GM12878 (cell line): ENCODE measurements around the gene TCERG1L. TPM values are rescaled to one million over a fixed set of nuclear protein-coding genes. Genes with fewer than 3 reads are reported as not detected.

ENCODE experiments used
- ATAC-seq: fragments of 200-7000 bp; cut with Tn5 transposase; 3 replicates; pipeline ENCODE4 v1.9.1; 2020; ENCODE audit warnings: mild to moderate bottlenecking, moderate library complexity
- BruUV-seq: library from RNA; stranded (reverse); fragments of 400-500 nt; replicated peaks from 2 replicates; lab custom pipeline; 2021; lab: Mats Ljungman, UMichigan
- CTCF ChIA-PET: fragments of 300-600 bp; sonication (Branson Sonifier 250); formaldehyde crosslinking; extraction: SDS; loops from one replicate; lab custom pipeline; 2021; ENCODE audit warnings: inconsistent platforms; lab: Yijun Ruan, JAX
- POLR2A ChIA-PET: fragments of 350-600 bp; formaldehyde crosslinking; extraction: SDS; loops from one replicate; lab custom pipeline; 2021; ENCODE audit warnings: inconsistent platforms; lab: Charles Lee
- RAD21 ChIA-PET: fragments of 300-600 bp; sonication (Branson Sonifier 250); formaldehyde crosslinking; loops from one replicate; lab custom pipeline; 2023; ENCODE audit warnings: antibody characterized with exemption; ENCODE audit not compliant: unreplicated experiment; lab: Charles Lee
- SMC1A ChIA-PET: fragments of 300-600 bp; sonication (Branson Sonifier 250); formaldehyde crosslinking; loops from one replicate; lab custom pipeline; 2023; ENCODE audit not compliant: unreplicated experiment, uncharacterized antibody; lab: Charles Lee
- DNase-seq: peaks from one replicate; pipeline ENCODE4 v3.0.0-alpha.2; 2011; ENCODE audit warnings: low read depth, low spot score
- FAIRE-seq: peaks from 3 replicates; lab custom pipeline; 2011; peaks lifted over from hg19 to GRCh38; lab: Jason Lieb, UNC
- H2AFZ ChIP-seq: 2 replicates; pipeline ENCODE4 v1.6.0; 2011; ENCODE audit warnings: low read depth, low read length, control low read depth; ENCODE audit not compliant: control insufficient read depth
- H3K27ac ChIP-seq: 2 replicates; pipeline ENCODE4 v1.5.1; 2011; ENCODE audit warnings: control low read depth; ENCODE audit not compliant: control insufficient read depth, insufficient read depth
- H3K27me3 ChIP-seq, 2 experiments: replicated peaks in 1 of 2; 2 replicates each; pipeline versions ENCODE4 v1.6.0 to v1.6.1; 2011; ENCODE audit warnings: low read length in 1 of 2; ENCODE audit not compliant: control insufficient read depth in 2 of 2, insufficient read depth in 2 of 2
- H3K36me3 ChIP-seq, 2 experiments: 2 replicates each; pipeline ENCODE4 v1.5.1; 2011; ENCODE audit warnings: low read length in 1 of 2; ENCODE audit not compliant: control insufficient read depth in 2 of 2, insufficient read depth in 2 of 2
- H3K4me1 ChIP-seq: 2 replicates; pipeline ENCODE4 v1.6.1; 2011; ENCODE audit warnings: mild to moderate bottlenecking, low read length, moderate library complexity, mixed read lengths; ENCODE audit not compliant: control insufficient read depth, insufficient read depth
- H3K4me2 ChIP-seq: 2 replicates; pipeline ENCODE4 v1.6.0; 2011; ENCODE audit warnings: control low read depth; ENCODE audit not compliant: control insufficient read depth, insufficient read depth
- H3K4me3 ChIP-seq: fragments of 200-600 bp; sonication (generic); 2 replicates; pipeline ENCODE4 v1.5.1; 2016
- H3K79me2 ChIP-seq: 2 replicates; pipeline ENCODE4 v1.6.0; 2011; ENCODE audit warnings: low read length; ENCODE audit not compliant: control insufficient read depth, insufficient read depth
- H3K9ac ChIP-seq: 2 replicates; pipeline ENCODE4 v1.8.0; 2011; ENCODE audit warnings: low read length, control low read depth, mixed read lengths; ENCODE audit not compliant: control insufficient read depth, insufficient read depth
- H3K9me3 ChIP-seq: replicated peaks from 3 replicates; pipeline ENCODE4 v1.5.1; 2011; ENCODE audit warnings: mild to moderate bottlenecking, low read length; ENCODE audit not compliant: control insufficient read depth, insufficient read depth
- H4K20me1 ChIP-seq: 2 replicates; pipeline ENCODE4 v1.6.0; 2011; ENCODE audit not compliant: control insufficient read depth, insufficient read depth
- BCL11A ChIP-seq: IDR thresholded peaks from 2 replicates; pipeline ENCODE4 v1.6.1; 2011; ENCODE audit warnings: low read depth, low read length
- CEBPB ChIP-seq, 2 experiments: fragments of 150-350 bp in 1 of 2; IDR thresholded peaks; 2 replicates each; pipeline ENCODE4 v1.6.1; 2012 to 2014; ENCODE audit warnings: low read depth in 2 of 2, low read length in 2 of 2, borderline replicate concordance in 1 of 2, inconsistent platforms in 1 of 2
- CUX1 ChIP-seq: IDR thresholded peaks from 2 replicates; pipeline ENCODE4 v1.6.1; 2012; ENCODE audit warnings: improper control_type of control experiment, low read depth, low read length; ENCODE audit not compliant: insufficient replicate concordance
- E4F1 ChIP-seq: fragments of 450-650 bp; IDR thresholded peaks from 2 replicates; pipeline ENCODE4 v1.6.1; 2018; ENCODE audit warnings: borderline replicate concordance, mild to moderate bottlenecking; ENCODE audit not compliant: partially characterized antibody
- FOXK2 ChIP-seq: fragments of 450-650 bp; IDR thresholded peaks from 2 replicates; pipeline ENCODE4 v1.6.1; 2017; ENCODE audit warnings: mild to moderate bottlenecking, moderate library complexity
- JUNB ChIP-seq: IDR thresholded peaks from 2 replicates; pipeline ENCODE4 v1.6.1; 2016; ENCODE audit warnings: antibody characterized with exemption, mild to moderate bottlenecking
- MAX ChIP-seq: IDR thresholded peaks from 2 replicates; pipeline ENCODE4 v1.6.1; 2012; ENCODE audit warnings: low read depth, low read length, improper control_type of control experiment
- NFYA ChIP-seq: IDR thresholded peaks from 2 replicates; pipeline ENCODE4 v1.6.1; 2011; ENCODE audit warnings: low read depth, mild to moderate bottlenecking, low read length, improper control_type of control experiment, borderline replicate concordance
- NRF1 ChIP-seq: conservative IDR thresholded peaks from 2 replicates; pipeline ENCODE4 v1.6.1; 2011; ENCODE audit warnings: mild to moderate bottlenecking, low read depth, low read length, improper control_type of control experiment
- PML ChIP-seq: IDR thresholded peaks from 2 replicates; pipeline ENCODE4 v1.6.1; 2012; ENCODE audit warnings: low read length, inconsistent platforms
- SUZ12 ChIP-seq: fragments of 200-600 bp; sonication (generic); IDR thresholded peaks from one replicate; pipeline ENCODE4 v1.6.1; 2018; ENCODE audit warnings: antibody characterized with exemption, mild to moderate bottlenecking; ENCODE audit not compliant: unreplicated experiment
- ZNF592 ChIP-seq: fragments of 450-650 bp; IDR thresholded peaks from 2 replicates; pipeline ENCODE4 v1.6.1; 2017; ENCODE audit warnings: mild to moderate bottlenecking, moderate library complexity
- ZSCAN29 ChIP-seq: fragments of 450-650 bp; IDR thresholded peaks from 2 replicates; pipeline ENCODE4 v1.6.1; 2017; ENCODE audit warnings: mild to moderate bottlenecking, moderate library complexity
- WGBS: methylation state at CpG from one replicate; pipeline ENCODE4 v1.1.6; 2016; ENCODE audit warnings: low lambda C conversion rate; ENCODE audit not compliant: insufficient replicate concordance, insufficient coverage; ENCODE audit errors: missing lambda C conversion rate; 5-methylcytosine and 5-hydroxymethylcytosine counted together
- in situ Hi-C: fragments of 300-500 bp; cut with MboI; formaldehyde crosslinking; loops from 9 replicates; pipeline ENCODE4 v1.14.3; 2018; ENCODE audit warnings: mixed read lengths
- intact Hi-C: fragments of 100-400 bp; cut with micrococcal nuclease; formaldehyde crosslinking; loops from one replicate; pipeline ENCODE4 v1.14.2; 2022; ENCODE audit not compliant: unreplicated experiment
- polyA plus RNA-seq, 11 experiments: library from polyadenylated mRNA; depleted of rRNA in 4 of 11; unstranded in 6 of 11; stranded (reverse) in 5 of 11; fragments of >200 nt; fragmentation: Nextera tagmentation in 4 of 11; fragmentation: Illumina TruSeq in 1 of 11; extraction: Ambion mirVana in 4 of 11; extraction: Trizol in 1 of 11; gene quantifications; 1 replicate in 1 of 11; 2 replicates in 10 of 11; pipeline versions ENCODE4 v1.2.1 to v1.2.3, GENCODE V29; 2011 to 2016; ENCODE audit warnings: inconsistent platforms in 2 of 11, missing spikeins in 2 of 11, low read depth in 1 of 11
- total RNA-seq, 4 experiments: library from RNA; depleted of rRNA in 3 of 4; stranded (reverse); fragments of >200 nt in 3 of 4; fragmentation: Illumina TruSeq in 1 of 4; extraction: Trizol in 1 of 4; gene quantifications; 2 replicates each; pipeline versions ENCODE4 v1.2.1 to v1.2.3, GENCODE V29; 2013 to 2021

The TCERG1L gene
- total and polyA plus RNA-seq, 10 of the 15 experiments (the other 5 are each of a cell fraction or from before 2014, with no cell fraction given): not detected

- intact Hi-C loops (no loop called here), in situ Hi-C loops (no loop called here)
- POLR2A ChIA-PET: no interaction called here
- no peak overlapping the region for H2AFZ ChIP-seq
- no peaks in the 10 kb centered on the region for H3K36me3 ChIP-seq
- ATAC-seq (no peak), FAIRE-seq (no peak), DNase-seq (no peak)
- no peaks in the 10 kb centered on the region for H3K9me3 ChIP-seq
- H3K27me3 ChIP-seq: no peaks in the 10 kb centered on the region
- CTCF ChIA-PET: no interaction called here
- H3K4me3 ChIP-seq: no peak overlapping the region
- no peak overlapping the region for H3K4me2 ChIP-seq
- H3K9ac ChIP-seq: no peak overlapping the region
- H3K79me2 ChIP-seq: no peaks in the 10 kb centered on the region
- RAD21 ChIA-PET: no interaction called here
- 44% methylated on average over 7 of the region's 7 CpGs for WGBS
- no peaks in the 10 kb centered on the region for H3K4me1 ChIP-seq
- no peak overlapping the region for H3K27ac ChIP-seq
- H4K20me1 ChIP-seq: no peaks in the 10 kb centered on the region
- no TSS peak for BruUV-seq
- SMC1A ChIA-PET: no interaction called here
- no peak for TF ChIP-seq CUX1
- no peak for TF ChIP-seq BCL11A
- TF ChIP-seq NFYA: no peak
- TF ChIP-seq MAX: no peak
- no peak for TF ChIP-seq JUNB
- no peak for TF ChIP-seq PML
- no peak for TF ChIP-seq NRF1
- no peak for TF ChIP-seq E4F1
- TF ChIP-seq SUZ12: no peak
- TF ChIP-seq CEBPB (IDR thresholded peaks at IDR 0.05; ENCODE audit: borderline replicate concordance in 1 of 2, low read depth in 2 of 2, low read length in 2 of 2): no peak
- no peak for TF ChIP-seq ZNF592
- no peak for TF ChIP-seq FOXK2
- TF ChIP-seq ZSCAN29: no peak
Measured at GRCh38 chr10:131344747-131345146, 33.2 kb upstream of the TCERG1L start.
